HG03064 (cell line): Measurements from ENCODE around the gene KCNS3.

ENCODE experiments used
- ATAC-seq: cut with Tn5 transposase; IDR thresholded peaks from one replicate; pipeline ENCODE4 v1.9.1; 2021; ENCODE audit warnings: low read depth; ENCODE audit not compliant: unreplicated experiment

KCNS3 gene

DNA sequence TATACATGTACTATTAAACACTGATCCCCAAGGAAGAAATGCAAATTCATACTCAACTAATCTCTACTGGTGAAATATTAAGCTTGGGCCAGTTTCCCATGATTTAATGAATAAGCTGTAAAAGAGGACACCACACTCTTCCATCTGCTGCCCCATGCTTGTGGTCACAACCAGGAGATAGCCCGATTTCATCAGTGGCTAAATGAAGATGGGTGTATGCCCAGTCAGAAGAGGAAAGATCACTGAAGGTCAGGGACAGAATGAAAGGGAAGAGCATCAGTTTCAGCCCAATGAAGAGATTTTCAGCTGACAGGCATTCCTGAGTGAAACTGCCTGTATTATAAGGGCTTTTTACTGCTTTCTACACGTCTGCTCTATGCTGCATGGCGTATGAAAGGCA is 103.5 kb downstream of the KCNS3 start:
- no peak for ATAC-seq
